Cardiac ventricle fibroblast (primary cell): ENCODE measurements around the gene KCNG3. TPM values are rescaled to one million over a fixed set of nuclear protein-coding genes. Genes with fewer than 3 reads are reported as not detected.

Experiments
- total RNA-seq: library from RNA; depleted of rRNA; stranded (reverse); fragments of >200 nt; gene quantifications from 2 replicates; pipeline ENCODE4 v1.2.3, GENCODE V29; 2015

KCNG3 gene, protein sequence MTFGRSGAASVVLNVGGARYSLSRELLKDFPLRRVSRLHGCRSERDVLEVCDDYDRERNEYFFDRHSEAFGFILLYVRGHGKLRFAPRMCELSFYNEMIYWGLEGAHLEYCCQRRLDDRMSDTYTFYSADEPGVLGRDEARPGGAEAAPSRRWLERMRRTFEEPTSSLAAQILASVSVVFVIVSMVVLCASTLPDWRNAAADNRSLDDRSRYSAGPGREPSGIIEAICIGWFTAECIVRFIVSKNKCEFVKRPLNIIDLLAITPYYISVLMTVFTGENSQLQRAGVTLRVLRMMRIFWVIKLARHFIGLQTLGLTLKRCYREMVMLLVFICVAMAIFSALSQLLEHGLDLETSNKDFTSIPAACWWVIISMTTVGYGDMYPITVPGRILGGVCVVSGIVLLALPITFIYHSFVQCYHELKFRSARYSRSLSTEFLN
- 0.05 and 0.12 TPM in 2 replicates for total RNA-seq

GRCh38 chr2:42493468-42494354 is at the start of gene KCNG3:
Gene KCNG3 (minus strand): TSS chr2:42493982. CDS start chr2:42493501, 481 bp downstream.

Other genes starting within 250 kb of the KCNG3 start
- 131 and 147 TPM in 2 replicates for gene COX7A2L, start 132.8 kb downstream of the KCNG3 start, total RNA-seq
- 25.6 and 25.8 TPM in 2 replicates for gene MTA3, start 74.7 kb upstream of the KCNG3 start, total RNA-seq